K562 (cell line): ENCODE data around the gene B3GAT3. TPM values are rescaled to one million over a fixed set of nuclear protein-coding genes. Genes with fewer than 3 reads are reported as not detected.
A peak's percentile ranks its signal among the peaks of the same experiment; 100 is the strongest.

Experiments used
- BRF2 ChIP-seq: IDR thresholded peaks from 3 replicates; pipeline ENCODE4 v1.6.1; 2011; ENCODE audit warnings: borderline replicate concordance, mild to moderate bottlenecking; ENCODE audit not compliant: insufficient read length, insufficient read depth
- CHAMP1 ChIP-seq: fragments of 450-650 bp; IDR thresholded peaks from 2 replicates; pipeline ENCODE4 v1.6.1; 2016; ENCODE audit warnings: mild to moderate bottlenecking
- MXI1 ChIP-seq: IDR thresholded peaks from 2 replicates; pipeline ENCODE4 v1.6.1; 2011; ENCODE audit warnings: low read depth, mild to moderate bottlenecking, improper control_type of control experiment, low read length
- RBM22 ChIP-seq: fragments of 200-400 bp; formaldehyde crosslinking; IDR thresholded peaks from 2 replicates; pipeline ENCODE4 v1.6.1; 2018; ENCODE audit warnings: low read length, low read depth; ENCODE audit not compliant: poor library complexity, severe bottlenecking
- RBM39 ChIP-seq: fragments of 200-400 bp; formaldehyde crosslinking; optimal IDR thresholded peaks from 2 replicates; pipeline ENCODE3; 2018; ENCODE audit warnings: low read depth, low read length
- SIN3A ChIP-seq, 2 experiments: fragments of 150-350 bp in 1 of 2; IDR thresholded peaks; 2 replicates each; pipeline ENCODE4 v1.6.1; 2011 to 2016; ENCODE audit warnings: borderline replicate concordance in 2 of 2, low read depth in 2 of 2, low read length in 2 of 2, mild to moderate bottlenecking in 2 of 2, moderate library complexity in 2 of 2; ENCODE audit not compliant: control insufficient read depth in 1 of 2
- STAT5B ChIP-seq: fragments of 250-450 bp; sonication (Bioruptor Pico); IDR thresholded peaks from 2 replicates; pipeline ENCODE4 v1.8.0; 2021; ENCODE audit warnings: mild to moderate bottlenecking, inconsistent platforms
- TAF9B ChIP-seq: fragments of 450-650 bp; IDR thresholded peaks from 2 replicates; pipeline ENCODE4 v1.6.1; 2018; ENCODE audit warnings: mild to moderate bottlenecking; ENCODE audit not compliant: partially characterized antibody
- ZBTB33 ChIP-seq: sonication (generic); formaldehyde crosslinking; IDR thresholded peaks from 2 replicates; pipeline ENCODE4 v1.8.1; 2023; ENCODE audit warnings: mild to moderate bottlenecking, missing genetic modification reagents
- ZC3H4 ChIP-seq: sonication (generic); formaldehyde crosslinking; IDR thresholded peaks from 2 replicates; pipeline ENCODE4 v1.9.0; 2021; ENCODE audit warnings: missing genetic modification reagents, borderline replicate concordance
- ZNF232 ChIP-seq: sonication (generic); formaldehyde crosslinking; IDR thresholded peaks from 2 replicates; pipeline ENCODE4 v1.8.0; 2022; ENCODE audit warnings: mild to moderate bottlenecking, missing genetic modification reagents
- ZNF263 ChIP-seq: sonication (generic); formaldehyde crosslinking; IDR thresholded peaks from 2 replicates; pipeline ENCODE4 v1.8.0; 2022; ENCODE audit warnings: mild to moderate bottlenecking, missing genetic modification reagents, borderline replicate concordance
- polyA plus RNA-seq, 8 experiments: library from polyadenylated mRNA; depleted of rRNA in 4 of 8; stranded (reverse) in 5 of 8; unstranded in 3 of 8; fragments of >200 nt; fragmentation: Nextera tagmentation in 2 of 8; fragmentation: Illumina TruSeq in 1 of 8; extraction: Ambion mirVana in 2 of 8; extraction: Trizol in 1 of 8; gene quantifications; 2 replicates each; pipeline versions ENCODE4 v1.2.1 to v1.2.3, GENCODE V29; 2011 to 2014; ENCODE audit warnings: inconsistent platforms in 1 of 8, missing spikeins in 1 of 8
- total RNA-seq, 7 experiments: library from RNA; depleted of rRNA in 6 of 7; stranded (reverse); fragments of >200 nt in 6 of 7; fragmentation: Illumina TruSeq in 2 of 7; extraction: Trizol in 2 of 7; gene quantifications; 2 replicates each; pipeline versions ENCODE4 v1.2.1 to v1.2.3, GENCODE V29; 2011 to 2021; ENCODE audit warnings: low replicate concordance in 1 of 7
- TF ChIP-seq, protein P1 (sequence below): fragments of 200-800 bp; sonication (Bioruptor generic); IDR thresholded peaks from 2 replicates; pipeline ENCODE4 v1.6.1; 2017; ENCODE audit warnings: missing genetic modification characterization, missing compliant biosample characterization
- TF ChIP-seq, protein P2 (sequence below), 2 experiments: fragments of 450-650 bp; IDR thresholded peaks; 2 replicates each; pipeline ENCODE4 v1.6.1; 2018; ENCODE audit warnings: mild to moderate bottlenecking in 2 of 2, low read depth in 1 of 2; ENCODE audit not compliant: partially characterized antibody in 2 of 2

The B3GAT3 gene
- total and polyA plus RNA-seq, 9 of the 15 experiments (the other 6 are each of a cell fraction or from before 2014, with no cell fraction given) = 0.30 to 64.0 (median 21.4) TPM

DNA sequence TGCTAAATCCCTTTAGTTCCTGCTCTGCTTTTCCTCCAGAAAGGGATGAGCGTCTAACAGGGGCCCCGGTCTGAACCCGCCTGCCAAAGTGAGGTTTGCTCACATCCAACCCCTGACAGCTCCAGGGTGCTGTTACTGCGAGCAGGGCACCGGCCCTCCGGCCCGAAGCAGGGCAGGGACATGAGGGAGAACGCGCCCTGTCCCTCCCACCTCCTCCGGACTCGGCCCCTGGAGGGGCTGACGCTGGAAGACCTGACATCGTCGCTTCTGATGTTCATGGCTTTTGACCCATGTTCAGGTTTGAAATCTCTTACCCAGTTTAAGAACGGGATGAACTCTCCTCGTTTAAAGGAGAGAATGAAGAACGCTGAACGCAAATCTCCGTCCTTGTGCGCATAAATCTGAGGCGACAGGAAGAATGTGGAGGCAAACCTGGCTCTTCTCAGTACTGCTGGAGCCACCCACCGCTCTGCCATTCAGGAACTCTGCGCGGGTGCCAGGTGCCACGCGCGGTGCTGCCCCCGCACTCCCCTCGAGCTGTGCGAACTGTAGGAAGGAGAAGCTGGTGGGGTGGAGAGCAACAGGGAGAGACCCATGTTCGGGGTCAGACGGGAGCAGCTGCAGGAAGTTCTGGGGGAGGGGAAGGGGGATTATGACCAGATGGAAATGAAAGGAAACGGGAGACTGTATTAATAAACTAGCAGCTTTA is 47.3 kb downstream of the B3GAT3 start (continued):
- TF ChIP-seq, protein P1, sequence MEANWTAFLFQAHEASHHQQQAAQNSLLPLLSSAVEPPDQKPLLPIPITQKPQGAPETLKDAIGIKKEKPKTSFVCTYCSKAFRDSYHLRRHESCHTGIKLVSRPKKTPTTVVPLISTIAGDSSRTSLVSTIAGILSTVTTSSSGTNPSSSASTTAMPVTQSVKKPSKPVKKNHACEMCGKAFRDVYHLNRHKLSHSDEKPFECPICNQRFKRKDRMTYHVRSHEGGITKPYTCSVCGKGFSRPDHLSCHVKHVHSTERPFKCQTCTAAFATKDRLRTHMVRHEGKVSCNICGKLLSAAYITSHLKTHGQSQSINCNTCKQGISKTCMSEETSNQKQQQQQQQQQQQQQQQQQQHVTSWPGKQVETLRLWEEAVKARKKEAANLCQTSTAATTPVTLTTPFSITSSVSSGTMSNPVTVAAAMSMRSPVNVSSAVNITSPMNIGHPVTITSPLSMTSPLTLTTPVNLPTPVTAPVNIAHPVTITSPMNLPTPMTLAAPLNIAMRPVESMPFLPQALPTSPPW (CRISPR knock-in tag) = no peak
- TF ChIP-seq ZBTB33 (CRISPR knock-in tag) = no peak
- TF ChIP-seq RBM22 = no peak
- no peak for TF ChIP-seq ZC3H4 (CRISPR knock-in tag)
- peak in 1 of 2 experiments; percentile 53; a peak in 1 of 4 replicates for TF ChIP-seq SIN3A (IDR thresholded peaks at IDR 0.05; ENCODE audit: borderline replicate concordance in 2 of 2, control insufficient read depth in 1 of 2, low read depth in 2 of 2, low read length in 2 of 2)
- TF ChIP-seq BRF2 = no peak
- no peak for TF ChIP-seq ZNF263 (CRISPR knock-in tag)
- TF ChIP-seq RBM39 = peak; percentile 81
- no peak for TF ChIP-seq STAT5B (CRISPR knock-in tag)
- TF ChIP-seq MXI1 = 0 out of 2 replicates have a peak, but pooled peaks have one; percentile 25
- no peak for TF ChIP-seq TAF9B
- TF ChIP-seq CHAMP1 = no peak
- TF ChIP-seq ZNF232 (CRISPR knock-in tag) = no peak
- TF ChIP-seq, protein P2, sequence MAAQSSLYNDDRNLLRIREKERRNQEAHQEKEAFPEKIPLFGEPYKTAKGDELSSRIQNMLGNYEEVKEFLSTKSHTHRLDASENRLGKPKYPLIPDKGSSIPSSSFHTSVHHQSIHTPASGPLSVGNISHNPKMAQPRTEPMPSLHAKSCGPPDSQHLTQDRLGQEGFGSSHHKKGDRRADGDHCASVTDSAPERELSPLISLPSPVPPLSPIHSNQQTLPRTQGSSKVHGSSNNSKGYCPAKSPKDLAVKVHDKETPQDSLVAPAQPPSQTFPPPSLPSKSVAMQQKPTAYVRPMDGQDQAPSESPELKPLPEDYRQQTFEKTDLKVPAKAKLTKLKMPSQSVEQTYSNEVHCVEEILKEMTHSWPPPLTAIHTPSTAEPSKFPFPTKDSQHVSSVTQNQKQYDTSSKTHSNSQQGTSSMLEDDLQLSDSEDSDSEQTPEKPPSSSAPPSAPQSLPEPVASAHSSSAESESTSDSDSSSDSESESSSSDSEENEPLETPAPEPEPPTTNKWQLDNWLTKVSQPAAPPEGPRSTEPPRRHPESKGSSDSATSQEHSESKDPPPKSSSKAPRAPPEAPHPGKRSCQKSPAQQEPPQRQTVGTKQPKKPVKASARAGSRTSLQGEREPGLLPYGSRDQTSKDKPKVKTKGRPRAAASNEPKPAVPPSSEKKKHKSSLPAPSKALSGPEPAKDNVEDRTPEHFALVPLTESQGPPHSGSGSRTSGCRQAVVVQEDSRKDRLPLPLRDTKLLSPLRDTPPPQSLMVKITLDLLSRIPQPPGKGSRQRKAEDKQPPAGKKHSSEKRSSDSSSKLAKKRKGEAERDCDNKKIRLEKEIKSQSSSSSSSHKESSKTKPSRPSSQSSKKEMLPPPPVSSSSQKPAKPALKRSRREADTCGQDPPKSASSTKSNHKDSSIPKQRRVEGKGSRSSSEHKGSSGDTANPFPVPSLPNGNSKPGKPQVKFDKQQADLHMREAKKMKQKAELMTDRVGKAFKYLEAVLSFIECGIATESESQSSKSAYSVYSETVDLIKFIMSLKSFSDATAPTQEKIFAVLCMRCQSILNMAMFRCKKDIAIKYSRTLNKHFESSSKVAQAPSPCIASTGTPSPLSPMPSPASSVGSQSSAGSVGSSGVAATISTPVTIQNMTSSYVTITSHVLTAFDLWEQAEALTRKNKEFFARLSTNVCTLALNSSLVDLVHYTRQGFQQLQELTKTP (IDR thresholded peaks at IDR 0.05; ENCODE audit: low read depth in 1 of 2, partially characterized antibody in 2 of 2) = no peak
